K562 (cell line): ENCODE results near the gene DNMT3A. TPM values are rescaled to one million over a fixed set of nuclear protein-coding genes. Genes with fewer than 3 reads are reported as not detected.

Experiments
- ATAC-seq: fragments of 200-7000 bp; cut with Tn5 transposase; 3 replicates; pipeline ENCODE4 v1.9.1; 2020; ENCODE audit warnings: moderate library complexity
- BruUV-seq: library from RNA; stranded (reverse); fragments of 400-500 nt; replicated peaks from 2 replicates; lab custom pipeline; 2021; lab: Mats Ljungman, UMichigan
- CTCF ChIA-PET: fragments of 300-600 bp; formaldehyde crosslinking; extraction: SDS; loops from one replicate; lab custom pipeline; 2021; ENCODE audit warnings: low intra/inter-chr PET ratio; lab: Yijun Ruan, JAX
- POLR2A ChIA-PET: fragments of 300-600, 350-650 bp; sonication (Branson Sonifier 250); formaldehyde crosslinking; extraction: SDS; loops from one replicate; lab custom pipeline; 2021; ENCODE audit warnings: antibody characterized with exemption, inconsistent platforms; lab: Yijun Ruan, JAX
- DNase-seq, 4 experiments: peaks; one replicate each; pipeline versions ENCODE4 v3.0.0 to v3.0.0-alpha.2; 2011 to 2018; ENCODE audit warnings: low spot score in 3 of 4, mixed read lengths in 3 of 4; ENCODE audit errors: extremely low read depth in 1 of 4
- FAIRE-seq: peaks from 2 replicates; lab custom pipeline; 2011; peaks lifted over from hg19 to GRCh38; lab: Jason Lieb, UNC
- H2AFZ ChIP-seq: 2 replicates; pipeline ENCODE4 v1.6.0; 2011; ENCODE audit warnings: low read depth, low read length, control low read depth, inconsistent platforms
- H3K27ac ChIP-seq: fragments of 200-600 bp; 3 replicates; pipeline ENCODE4 v1.8.0; 2011; ENCODE audit warnings: low read depth, mild to moderate bottlenecking, control low read depth, inconsistent platforms, low read length, moderate library complexity, mixed read lengths; ENCODE audit errors: extremely low read depth
- H3K27me3 ChIP-seq, 2 experiments: fragments of 300-600 bp in 1 of 2; 2 replicates in 1 of 2; 3 replicates in 1 of 2; pipeline versions ENCODE4 v1.6.0 to v1.8.0; 2011; ENCODE audit warnings: inconsistent platforms in 2 of 2, low read length in 2 of 2, mild to moderate bottlenecking in 1 of 2, mixed read lengths in 1 of 2, moderate library complexity in 1 of 2; ENCODE audit not compliant: control insufficient read depth in 2 of 2, insufficient read depth in 2 of 2
- H3K36me3 ChIP-seq: fragments of 300-600 bp; 3 replicates; pipeline ENCODE4 v1.8.0; 2011; ENCODE audit warnings: mild to moderate bottlenecking, low read length, inconsistent platforms; ENCODE audit not compliant: control insufficient read depth, insufficient read depth
- H3K4me1 ChIP-seq, 2 experiments: fragments of 200-600 bp in 1 of 2; replicated peaks in 1 of 2; 2 replicates in 1 of 2; 3 replicates in 1 of 2; pipeline versions ENCODE4 v1.5.1 to v1.8.0; 2011; ENCODE audit warnings: inconsistent platforms in 2 of 2, low read length in 2 of 2, mild to moderate bottlenecking in 1 of 2, mixed read lengths in 1 of 2, moderate library complexity in 1 of 2; ENCODE audit not compliant: control insufficient read depth in 2 of 2, insufficient read depth in 2 of 2
- H3K4me2 ChIP-seq: 2 replicates; pipeline ENCODE4 v1.6.1; 2011; ENCODE audit warnings: low read length, control low read depth, inconsistent platforms, mixed read lengths; ENCODE audit not compliant: insufficient read depth
- H3K4me3 ChIP-seq: fragments of 200-600 bp; sonication (generic), shearing (Covaris generic); 2 replicates; pipeline ENCODE4 v1.5.1; 2016; ENCODE audit warnings: control low read depth, inconsistent platforms
- H3K79me2 ChIP-seq: fragments of 200-600 bp; 3 replicates; pipeline ENCODE4 v1.8.0; 2011; ENCODE audit warnings: low read length, inconsistent platforms; ENCODE audit not compliant: control insufficient read depth, insufficient read depth
- H3K9ac ChIP-seq, 2 experiments: 2 replicates each; pipeline versions ENCODE4 v1.6.0 to v1.6.1; 2011; ENCODE audit warnings: low read depth in 2 of 2, low read length in 2 of 2, control low read depth in 1 of 2, inconsistent platforms in 1 of 2, mild to moderate bottlenecking in 1 of 2, mixed read lengths in 1 of 2; ENCODE audit not compliant: insufficient read depth in 1 of 2
- H3K9me1 ChIP-seq: one replicate; pipeline ENCODE4 v1.6.0; 2011; ENCODE audit warnings: inconsistent platforms, mild to moderate bottlenecking, low read length, moderate library complexity; ENCODE audit not compliant: control insufficient read depth, insufficient read depth
- H3K9me3 ChIP-seq: replicated peaks from 2 replicates; pipeline ENCODE4 v1.5.1; 2011; ENCODE audit warnings: low read depth, low read length, inconsistent platforms; ENCODE audit not compliant: control insufficient read depth, insufficient read depth
- H4K20me1 ChIP-seq: replicated peaks from 2 replicates; pipeline ENCODE4 v1.6.1; 2011; ENCODE audit warnings: low read length, inconsistent platforms, mixed read lengths; ENCODE audit not compliant: control insufficient read depth, insufficient read depth
- CBX5 ChIP-seq: IDR thresholded peaks from 2 replicates; pipeline ENCODE4 v1.6.1; 2014; ENCODE audit warnings: low read depth, borderline replicate concordance
- ELF2 ChIP-seq: fragments of 250-450 bp; sonication (Bioruptor Pico); IDR thresholded peaks from 2 replicates; pipeline ENCODE4 v1.5.0; 2021; ENCODE audit warnings: mild to moderate bottlenecking
- ETV1 ChIP-seq: fragments of 450-650 bp; conservative IDR thresholded peaks from 2 replicates; pipeline ENCODE4 v1.6.1; 2016; ENCODE audit warnings: missing genetic modification characterization, control low read depth, low read depth, missing compliant biosample characterization
- KDM1A ChIP-seq, 2 experiments: fragments of 450-650 bp; IDR thresholded peaks; 2 replicates each; pipeline ENCODE4 v1.6.1; 2016; ENCODE audit warnings: mild to moderate bottlenecking in 2 of 2
- PHF20 ChIP-seq: fragments of 450-650 bp; IDR thresholded peaks from 2 replicates; pipeline ENCODE4 v1.6.1; 2018; ENCODE audit not compliant: partially characterized antibody
- PURB ChIP-seq: sonication (generic); formaldehyde crosslinking; IDR thresholded peaks from 2 replicates; pipeline ENCODE4 v1.9.0; 2021; ENCODE audit warnings: low read depth, mild to moderate bottlenecking, missing genetic modification reagents
- STAT5A ChIP-seq: IDR thresholded peaks from 2 replicates; pipeline ENCODE4 v1.6.1; 2012; ENCODE audit warnings: low read length, inconsistent platforms, borderline replicate concordance
- TCF7 ChIP-seq: sonication (generic); IDR thresholded peaks from 2 replicates; pipeline ENCODE4 v1.6.1; 2016; ENCODE audit warnings: antibody characterized with exemption, borderline replicate concordance
- ZNF75A ChIP-seq: fragments of 450-650 bp; formaldehyde crosslinking; IDR thresholded peaks from 2 replicates; pipeline ENCODE4 v1.4.0; 2020; ENCODE audit warnings: mild to moderate bottlenecking
- ZSCAN32 ChIP-seq: fragments of 450-650 bp; formaldehyde crosslinking; IDR thresholded peaks from 2 replicates; pipeline ENCODE4 v1.4.0; 2020; ENCODE audit warnings: mild to moderate bottlenecking, moderate library complexity
- WGBS: fragments of 100-300 bp; shearing (Covaris generic); methylation state at CpG from one replicate; pipeline ENCODE4 v1.1.6; 2016; ENCODE audit warnings: low coverage, mixed read lengths; ENCODE audit not compliant: insufficient coverage; ENCODE audit errors: missing lambda C conversion rate; 5-methylcytosine and 5-hydroxymethylcytosine counted together
- in situ Hi-C: fragments of 300-500 bp; cut with MboI; formaldehyde crosslinking; loops from 4 replicates; pipeline ENCODE4 v1.15.0; 2018; ENCODE audit warnings: inconsistent platforms, mixed read lengths
- intact Hi-C: fragments of 100-400 bp; cut with micrococcal nuclease; formaldehyde crosslinking; loops from 2 replicates; pipeline ENCODE4 v1.14.2; 2022
- polyA plus RNA-seq, 8 experiments: library from polyadenylated mRNA; depleted of rRNA in 4 of 8; stranded (reverse) in 5 of 8; unstranded in 3 of 8; fragments of >200 nt; fragmentation: Nextera tagmentation in 2 of 8; fragmentation: Illumina TruSeq in 1 of 8; extraction: Ambion mirVana in 2 of 8; extraction: Trizol in 1 of 8; gene quantifications; 2 replicates each; pipeline versions ENCODE4 v1.2.1 to v1.2.3, GENCODE V29; 2011 to 2014; ENCODE audit warnings: inconsistent platforms in 1 of 8, missing spikeins in 1 of 8
- total RNA-seq, 7 experiments: library from RNA; depleted of rRNA in 6 of 7; stranded (reverse); fragments of >200 nt in 6 of 7; fragmentation: Illumina TruSeq in 2 of 7; extraction: Trizol in 2 of 7; gene quantifications; 2 replicates each; pipeline versions ENCODE4 v1.2.1 to v1.2.3, GENCODE V29; 2011 to 2021; ENCODE audit warnings: low replicate concordance in 1 of 7
- TF ChIP-seq, protein P1 (sequence below): sonication (generic); formaldehyde crosslinking; IDR thresholded peaks from 2 replicates; pipeline ENCODE4 v1.8.0; 2022; ENCODE audit warnings: mild to moderate bottlenecking, missing genetic modification reagents
- TF ChIP-seq, protein P2 (sequence below): fragments of 450-650 bp; formaldehyde crosslinking; IDR thresholded peaks from 2 replicates; pipeline ENCODE4 v1.4.0; 2022; ENCODE audit warnings: missing genetic modification characterization

DNMT3A gene
- total and polyA plus RNA-seq, 9 of the 15 experiments (the other 6 are each of a cell fraction or from before 2014, with no cell fraction given) = 3.0 to 16.0 (median 6.1) TPM

DNA sequence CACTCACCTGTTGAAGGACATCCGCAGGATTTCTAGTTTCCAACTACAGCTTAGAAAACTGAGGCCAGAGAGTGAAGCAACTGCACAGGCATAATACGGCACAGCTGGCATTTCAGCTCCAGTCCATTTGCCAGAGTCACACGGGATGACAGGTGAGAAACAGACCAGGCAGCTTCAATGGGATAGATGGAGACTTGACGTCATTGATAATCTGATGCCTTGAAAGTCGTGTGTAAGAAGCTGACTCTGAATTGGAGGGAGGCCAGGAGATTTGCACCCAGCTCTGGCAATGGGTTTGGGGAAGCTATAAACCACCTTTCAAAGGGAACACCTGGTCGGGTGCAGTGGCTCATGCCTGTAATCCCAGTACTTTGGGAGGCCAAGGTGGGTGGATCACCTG, 12.4 kb upstream of the DNMT3A start:
- DNase-seq (no peak), ATAC-seq (no peak), FAIRE-seq (no peak)
- no peak overlapping the region for H3K27ac ChIP-seq
- no peaks in the 10 kb centered on the region for H3K9me1 ChIP-seq
- ChIA-PET CTCF (no interaction called here), POLR2A (no interaction called here)
- in situ Hi-C loops = no loop called here
- H3K27me3 ChIP-seq = peaks cover 42 to 65% of the 10 kb centered on the region in 2 experiments
- H3K9ac ChIP-seq = no peak overlapping the region
- no peaks in the 10 kb centered on the region for H3K36me3 ChIP-seq
- intact Hi-C loops = no loop called here
- no TSS peak for BruUV-seq
- no peaks in the 10 kb centered on the region for H3K4me1 ChIP-seq
- no peaks in the 10 kb centered on the region for H3K79me2 ChIP-seq
- H3K4me2 ChIP-seq = no peak overlapping the region
- H4K20me1 ChIP-seq = no peaks in the 10 kb centered on the region
- TF ChIP-seq CBX5 (no peak), KDM1A (IDR thresholded peaks at IDR 0.05) (no peak), PURB (CRISPR knock-in tag) (no peak), TCF7 (no peak), ZSCAN32 (CRISPR knock-in tag) (no peak), ETV1 (tag) (no peak), STAT5A (no peak), ZNF75A (CRISPR knock-in tag) (no peak), ELF2 (CRISPR knock-in tag) (no peak), PHF20 (no peak)
- TF ChIP-seq, protein P1, sequence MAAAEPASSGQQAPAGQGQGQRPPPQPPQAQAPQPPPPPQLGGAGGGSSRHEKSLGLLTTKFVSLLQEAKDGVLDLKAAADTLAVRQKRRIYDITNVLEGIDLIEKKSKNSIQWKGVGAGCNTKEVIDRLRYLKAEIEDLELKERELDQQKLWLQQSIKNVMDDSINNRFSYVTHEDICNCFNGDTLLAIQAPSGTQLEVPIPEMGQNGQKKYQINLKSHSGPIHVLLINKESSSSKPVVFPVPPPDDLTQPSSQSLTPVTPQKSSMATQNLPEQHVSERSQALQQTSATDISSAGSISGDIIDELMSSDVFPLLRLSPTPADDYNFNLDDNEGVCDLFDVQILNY (CRISPR knock-in tag) = no peak
- TF ChIP-seq, protein P2, sequence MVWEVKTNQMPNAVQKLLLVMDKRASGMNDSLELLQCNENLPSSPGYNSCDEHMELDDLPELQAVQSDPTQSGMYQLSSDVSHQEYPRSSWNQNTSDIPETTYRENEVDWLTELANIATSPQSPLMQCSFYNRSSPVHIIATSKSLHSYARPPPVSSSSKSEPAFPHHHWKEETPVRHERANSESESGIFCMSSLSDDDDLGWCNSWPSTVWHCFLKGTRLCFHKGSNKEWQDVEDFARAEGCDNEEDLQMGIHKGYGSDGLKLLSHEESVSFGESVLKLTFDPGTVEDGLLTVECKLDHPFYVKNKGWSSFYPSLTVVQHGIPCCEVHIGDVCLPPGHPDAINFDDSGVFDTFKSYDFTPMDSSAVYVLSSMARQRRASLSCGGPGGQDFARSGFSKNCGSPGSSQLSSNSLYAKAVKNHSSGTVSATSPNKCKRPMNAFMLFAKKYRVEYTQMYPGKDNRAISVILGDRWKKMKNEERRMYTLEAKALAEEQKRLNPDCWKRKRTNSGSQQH (CRISPR knock-in tag) = no peak
- no peak overlapping the region for H3K4me3 ChIP-seq
- no peak overlapping the region for H2AFZ ChIP-seq
- no peaks in the 10 kb centered on the region for H3K9me3 ChIP-seq
- 0% methylated on average over 6 of the region's 6 CpGs for WGBS
